ENCODE data around the gene VPS26C.
"Not testable (repeated sequence)": the region's sequence is repeated elsewhere in the genome, so short reads cannot be mapped to it uniquely, and the experiment has no call there.

Gene VPS26C

GRCh38 chr21:37228003-37228400 lies 39.1 kb downstream of the VPS26C start:
- no peak for DNase-seq (ENCODE audit: low spot score)

GRCh38 chr21:37227071-37228002 lies 39.8 kb downstream of the VPS26C start:
- no peak for DNase-seq (ENCODE audit: low spot score)

GRCh38 chr21:37226041-37226920 lies 40.9 kb downstream of the VPS26C start:
- DNase-seq (ENCODE audit: low spot score), result no peak

GRCh38 chr21:37224861-37225839 lies 42.0 kb downstream of the VPS26C start:
- no peak for DNase-seq (ENCODE audit: low spot score)

GRCh38 chr21:37223804-37224345 lies 43.3 kb downstream of the VPS26C start:
- no peak for DNase-seq (ENCODE audit: low spot score)

GRCh38 chr21:37222248-37222647 lies 44.9 kb downstream of the VPS26C start:
- DNase-seq (ENCODE audit: low spot score), result not testable (repeated sequence)

GRCh38 chr21:37220981-37221664 lies 46.0 kb downstream of the VPS26C start:
- DNase-seq (ENCODE audit: low spot score), result peak; percentile 92

- DNase-seq (ENCODE audit: low spot score), result peak; percentile 16
Measured at GRCh38 chr21:37220433-37220980, 46.6 kb downstream of the VPS26C start.

DNA sequence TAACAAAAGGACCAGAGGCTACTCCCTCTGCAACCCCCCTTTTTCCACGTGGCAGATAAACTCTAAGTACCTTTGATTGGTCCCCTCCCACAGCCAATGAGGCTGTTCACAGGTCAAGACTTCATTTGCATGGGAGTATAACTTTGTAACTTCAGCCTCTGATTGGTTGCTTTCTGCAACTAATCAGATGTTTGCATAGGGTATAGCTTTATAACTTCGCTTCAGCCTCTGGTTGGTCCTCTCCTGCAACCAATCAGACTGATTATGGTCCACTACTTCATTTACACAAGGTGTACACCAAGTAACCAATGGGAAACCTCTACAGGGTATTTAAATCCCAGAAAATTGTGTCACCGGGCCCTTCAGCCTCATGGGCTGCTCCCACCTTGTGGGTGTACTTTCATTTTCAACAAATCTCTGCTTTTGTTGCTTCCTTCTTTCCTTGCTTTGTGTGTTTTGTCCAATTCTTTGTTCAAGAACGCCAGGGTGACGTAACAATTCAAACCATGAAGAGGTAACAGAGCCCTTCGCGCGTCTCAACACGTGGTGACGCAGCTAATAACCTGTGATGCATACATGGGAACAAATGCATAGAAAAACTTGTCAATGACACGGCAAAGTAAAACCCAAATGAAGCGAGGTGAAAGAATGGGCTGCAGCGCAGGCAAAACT lies 47.2 kb downstream of the VPS26C start:
- DNase-seq (ENCODE audit: low spot score), result no peak

DNA sequence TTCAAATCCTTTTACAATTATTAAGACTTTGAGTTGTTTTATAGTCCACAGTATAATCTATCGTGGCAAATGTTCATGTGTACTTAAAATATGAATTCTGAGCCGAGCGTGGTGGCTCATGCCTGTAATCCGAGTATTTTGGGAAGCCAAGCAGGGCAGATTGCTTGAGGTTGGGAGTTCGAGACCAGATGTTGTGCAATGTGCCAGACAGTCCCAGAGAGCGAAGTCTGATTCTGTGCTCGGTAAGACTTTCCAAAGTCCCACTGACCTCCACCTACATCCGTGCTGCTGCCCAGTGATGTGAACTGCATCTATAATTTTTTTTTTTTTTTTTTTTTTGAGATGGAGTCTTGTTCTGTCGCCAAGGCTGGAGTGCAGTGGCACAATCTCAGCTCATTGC lies 52.2 kb downstream of the VPS26C start:
- DNase-seq (ENCODE audit: low spot score), result no peak

- no peak for DNase-seq (ENCODE audit: low spot score)
Measured at GRCh38 chr21:37210799-37211198, 56.3 kb downstream of the VPS26C start.

- no peak for DNase-seq (ENCODE audit: low spot score)
Measured at GRCh38 chr21:37210130-37210529, 57.0 kb downstream of the VPS26C start.

GRCh38 chr21:37208741-37209225 lies 58.4 kb downstream of the VPS26C start:
- DNase-seq (ENCODE audit: low spot score), result peak; percentile 27

DNA sequence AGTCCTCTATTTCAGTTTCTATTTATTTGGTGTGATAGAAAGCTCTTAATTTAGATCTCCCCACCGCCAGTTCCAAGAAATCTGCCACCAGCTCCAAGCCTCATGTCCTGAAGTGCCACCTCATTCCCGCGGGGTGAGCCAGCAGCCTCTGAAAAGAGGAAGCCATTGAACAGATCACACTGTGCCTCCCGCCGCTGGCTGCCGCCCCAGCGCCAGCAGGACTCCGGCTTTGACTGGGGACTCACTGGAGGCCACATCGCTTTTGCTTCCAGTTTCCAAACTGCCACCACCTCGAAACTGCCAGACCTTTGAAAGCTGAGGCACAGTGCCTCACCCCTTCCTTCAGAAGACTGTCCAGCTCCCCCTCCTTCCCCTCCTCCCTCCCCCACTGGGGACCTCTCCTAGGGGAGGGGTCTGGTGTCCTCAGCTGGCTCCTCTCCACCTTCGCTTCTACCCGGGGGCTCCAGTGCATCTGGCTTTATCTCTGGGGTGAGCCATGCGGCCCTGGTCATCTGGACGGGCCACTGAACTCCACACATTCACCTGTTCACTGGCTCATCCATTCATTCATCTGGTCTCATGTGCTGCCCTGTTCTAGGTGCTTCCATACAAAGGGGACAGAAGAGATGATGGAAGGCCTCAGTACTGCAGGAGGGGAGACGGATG lies 58.9 kb downstream of the VPS26C start:
- peak; percentile 82 for DNase-seq (ENCODE audit: low spot score)

DNA sequence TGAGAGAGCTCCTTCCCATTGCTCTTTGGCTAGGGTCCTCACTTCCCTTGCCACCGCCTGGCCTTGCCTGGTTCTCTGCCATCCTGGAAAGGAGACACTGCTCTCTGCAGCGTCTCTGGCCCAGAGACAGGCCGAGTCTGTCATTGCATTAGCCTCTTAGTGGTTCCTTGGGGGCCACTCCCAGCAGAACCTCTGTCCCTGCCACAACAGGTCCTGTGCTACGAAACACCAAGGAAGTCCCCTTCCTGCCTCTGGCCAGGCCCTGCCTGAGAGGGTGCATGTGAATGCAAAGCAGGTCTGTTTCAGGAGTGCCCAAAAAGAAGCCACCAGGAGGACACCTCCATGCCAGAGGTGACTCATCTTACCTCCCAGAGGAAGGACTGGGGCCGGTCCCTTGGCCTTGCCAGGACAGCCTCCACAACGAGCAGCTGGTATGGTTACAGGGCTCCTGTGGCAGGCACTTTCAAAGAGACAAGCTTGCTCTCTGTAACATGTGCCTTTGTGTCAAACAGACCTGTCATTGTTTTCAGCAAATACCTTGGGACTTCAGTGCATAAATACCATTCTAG lies 59.6 kb downstream of the VPS26C start:
- DNase-seq (ENCODE audit: low spot score), result no peak

GRCh38 chr21:37206496-37206895 lies 60.6 kb downstream of the VPS26C start:
- DNase-seq (ENCODE audit: low spot score), result no peak

GRCh38 chr21:37204580-37204979 lies 62.6 kb downstream of the VPS26C start:
- DNase-seq (ENCODE audit: low spot score), result no peak

- no peak for DNase-seq (ENCODE audit: low spot score)
Measured at GRCh38 chr21:37202221-37203110, 64.7 kb downstream of the VPS26C start.

All from putamen (tissue), 1 donor.